ENCODE measurements around the gene CDC42EP5.

CDC42EP5 gene

GRCh38 chr19:54462655-54463530, 10.2 kb downstream of the CDC42EP5 start:
- peak; percentile 31 to 38 for DNase-seq (ENCODE audit: low read depth in 2 of 2)

- DNase-seq (ENCODE audit: low read depth in 2 of 2): no peak
Observed at GRCh38 chr19:54462047-54462654, 10.9 kb downstream of the CDC42EP5 start.

GRCh38 chr19:54461613-54462012, 11.5 kb downstream of the CDC42EP5 start:
- no peak for DNase-seq (ENCODE audit: low read depth in 2 of 2)

DNA sequence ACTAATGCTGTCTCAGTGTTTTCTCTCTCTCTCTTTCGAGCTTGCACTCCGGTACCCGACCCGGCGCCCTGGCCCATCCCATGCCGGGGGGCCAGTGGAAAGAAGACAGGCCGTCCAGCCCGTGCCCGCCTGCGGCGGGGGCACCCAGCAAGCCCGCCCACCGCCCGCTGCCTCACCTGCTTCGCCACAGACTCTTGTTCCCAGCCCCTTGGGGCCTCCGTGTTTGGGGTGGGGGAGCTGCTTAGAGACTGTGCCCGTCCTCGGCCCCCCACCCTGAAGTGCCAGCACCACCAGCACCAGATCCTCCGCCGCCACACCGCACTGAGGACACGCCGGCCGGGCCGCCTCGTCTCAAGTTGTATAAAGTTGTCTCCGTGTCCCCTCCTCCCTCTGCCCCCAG, 11.9 kb downstream of the CDC42EP5 start:
- DNase-seq (ENCODE audit: low read depth in 2 of 2): no peak

DNA sequence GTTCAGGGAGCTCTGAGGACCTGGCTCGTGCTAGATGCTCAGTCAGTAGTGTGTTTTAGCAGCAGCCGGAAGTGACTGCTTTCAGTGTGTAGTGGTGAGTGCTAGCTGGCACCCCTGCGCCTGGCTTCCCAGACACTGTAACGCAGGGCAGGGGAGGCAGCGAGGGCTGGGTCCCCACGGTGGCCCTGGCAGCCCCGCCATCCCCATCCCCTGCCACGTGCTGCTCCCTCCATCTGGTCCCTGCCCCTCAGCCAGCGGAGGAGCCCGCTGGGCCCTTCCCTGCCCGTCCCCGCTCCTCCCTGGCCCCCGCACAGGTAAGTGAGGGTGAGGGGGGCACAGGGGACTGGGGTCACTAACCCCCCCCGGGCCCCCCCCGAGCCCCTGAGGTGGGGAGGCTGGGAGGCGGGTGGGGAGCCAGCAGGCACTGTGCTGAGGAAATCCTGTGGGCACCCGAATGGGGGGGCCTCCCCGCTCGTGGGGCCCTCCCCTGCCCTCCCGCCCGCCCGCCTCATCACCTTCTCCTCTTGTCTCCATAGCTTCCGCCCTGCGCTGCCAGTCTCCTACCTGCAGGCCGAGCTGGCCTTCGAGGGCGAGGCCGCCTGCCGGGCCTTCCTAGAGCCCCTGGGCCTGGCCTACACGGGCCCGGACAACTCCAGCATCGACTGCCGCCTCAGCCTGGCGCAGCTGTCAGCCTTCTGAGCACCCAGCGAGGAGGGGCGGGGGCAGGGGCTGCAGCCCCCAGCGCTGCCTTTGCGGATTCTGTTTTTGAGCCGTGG, 12.7 kb downstream of the CDC42EP5 start:
- no peak for DNase-seq (ENCODE audit: low read depth in 2 of 2)

DNA sequence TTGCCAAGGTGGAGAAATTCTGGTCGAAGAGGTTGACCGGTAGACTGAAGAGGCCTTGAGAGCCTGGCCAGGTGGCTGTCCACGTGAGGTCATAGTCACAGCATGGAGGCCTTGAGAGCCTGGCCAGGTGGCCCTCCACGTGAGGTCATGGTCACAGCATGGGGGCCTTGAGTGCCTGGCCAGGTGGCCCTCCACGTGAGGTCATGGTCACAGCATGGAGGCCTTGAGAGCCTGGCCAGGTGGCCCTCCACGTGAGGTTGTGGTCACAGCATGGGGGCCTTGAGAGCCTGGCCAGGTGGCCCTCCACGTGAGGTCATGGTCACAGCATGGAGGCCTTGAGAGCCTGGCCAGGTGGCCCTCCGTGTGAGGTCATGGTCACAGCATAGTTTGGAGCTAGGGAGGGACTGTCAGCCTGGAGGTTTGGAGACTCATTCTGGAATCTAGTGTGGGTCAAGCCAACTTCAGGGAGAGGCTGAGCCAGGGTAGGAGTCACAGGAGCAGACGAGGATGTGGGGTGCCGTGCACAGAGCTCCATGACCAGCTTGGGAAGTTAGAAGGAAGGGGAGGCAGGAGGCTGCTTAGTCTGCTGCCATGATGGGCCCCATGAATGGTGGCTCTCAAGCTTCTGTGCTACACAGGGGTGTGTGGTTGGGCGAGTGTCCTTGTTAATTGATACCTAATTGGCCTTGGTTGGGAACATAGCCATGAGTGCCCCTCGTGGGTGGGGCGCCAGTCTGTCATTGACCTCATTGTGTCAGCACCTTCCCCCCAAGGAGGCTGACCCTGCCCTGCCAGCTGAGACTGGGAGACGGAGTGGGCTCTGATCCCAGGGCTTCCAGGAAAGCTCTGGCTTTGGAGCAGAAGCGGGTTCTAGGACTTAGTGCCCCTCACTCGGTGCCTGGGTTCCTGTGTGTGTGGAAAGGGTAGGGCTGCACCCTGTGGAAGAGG, 13.5 kb downstream of the CDC42EP5 start:
- no peak for DNase-seq (ENCODE audit: low read depth in 2 of 2)

GRCh38 chr19:54458648-54459281, 14.3 kb downstream of the CDC42EP5 start:
- no peak for DNase-seq (ENCODE audit: low read depth in 2 of 2)

GRCh38 chr19:54457773-54458647, 15.1 kb downstream of the CDC42EP5 start:
- no peak for DNase-seq (ENCODE audit: low read depth in 2 of 2)

DNA sequence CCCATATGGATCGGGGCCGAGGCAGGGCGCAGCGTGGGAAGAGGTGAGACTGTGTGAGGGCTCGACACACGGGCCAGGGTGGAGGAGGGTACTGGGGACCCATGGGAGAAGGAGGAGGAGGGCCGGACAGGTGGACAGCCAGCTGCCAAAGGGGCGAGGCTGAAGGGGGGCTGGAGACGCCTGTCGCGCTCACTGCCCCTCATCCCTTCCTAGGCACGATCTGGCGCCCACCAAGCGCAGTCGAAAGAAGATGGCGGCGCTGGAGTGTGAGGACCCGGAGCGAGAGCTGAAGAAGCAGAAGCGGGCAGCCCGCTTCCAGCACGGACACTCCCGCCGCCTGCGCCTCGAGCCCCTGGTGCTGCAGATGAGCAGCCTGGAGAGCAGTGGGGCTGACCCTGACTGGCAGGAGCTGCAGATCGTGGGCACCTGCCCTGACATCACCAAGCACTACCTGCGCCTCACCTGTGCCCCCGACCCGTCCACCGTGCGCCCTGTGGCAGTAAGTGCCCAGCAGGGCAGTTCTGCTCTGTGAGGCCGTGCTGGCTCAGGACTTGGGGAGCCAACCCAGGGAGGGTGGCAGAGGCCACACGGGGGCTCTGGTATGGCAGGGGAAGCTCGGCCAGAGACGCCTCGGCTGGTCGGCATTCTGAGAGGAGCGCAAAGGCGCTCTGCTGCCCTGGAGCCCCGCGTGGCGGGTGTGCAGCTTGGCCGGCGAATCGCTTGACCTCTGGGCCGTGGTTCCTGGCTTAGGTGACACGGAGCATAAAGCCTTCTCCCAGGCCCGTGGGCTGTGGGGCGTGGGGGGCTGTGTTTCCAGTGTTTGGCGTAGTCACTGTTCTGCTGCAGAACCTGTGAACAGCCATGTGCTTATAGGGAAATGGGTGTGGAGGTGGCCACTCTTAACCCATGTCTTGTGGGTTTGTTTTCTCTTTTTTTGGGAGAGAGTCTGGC, 16.4 kb downstream of the CDC42EP5 start:
- DNase-seq (ENCODE audit: low read depth in 2 of 2): no peak

- DNase-seq (ENCODE audit: low read depth in 2 of 2): no peak
Observed at GRCh38 chr19:54455786-54456422, 17.2 kb downstream of the CDC42EP5 start.

DNA sequence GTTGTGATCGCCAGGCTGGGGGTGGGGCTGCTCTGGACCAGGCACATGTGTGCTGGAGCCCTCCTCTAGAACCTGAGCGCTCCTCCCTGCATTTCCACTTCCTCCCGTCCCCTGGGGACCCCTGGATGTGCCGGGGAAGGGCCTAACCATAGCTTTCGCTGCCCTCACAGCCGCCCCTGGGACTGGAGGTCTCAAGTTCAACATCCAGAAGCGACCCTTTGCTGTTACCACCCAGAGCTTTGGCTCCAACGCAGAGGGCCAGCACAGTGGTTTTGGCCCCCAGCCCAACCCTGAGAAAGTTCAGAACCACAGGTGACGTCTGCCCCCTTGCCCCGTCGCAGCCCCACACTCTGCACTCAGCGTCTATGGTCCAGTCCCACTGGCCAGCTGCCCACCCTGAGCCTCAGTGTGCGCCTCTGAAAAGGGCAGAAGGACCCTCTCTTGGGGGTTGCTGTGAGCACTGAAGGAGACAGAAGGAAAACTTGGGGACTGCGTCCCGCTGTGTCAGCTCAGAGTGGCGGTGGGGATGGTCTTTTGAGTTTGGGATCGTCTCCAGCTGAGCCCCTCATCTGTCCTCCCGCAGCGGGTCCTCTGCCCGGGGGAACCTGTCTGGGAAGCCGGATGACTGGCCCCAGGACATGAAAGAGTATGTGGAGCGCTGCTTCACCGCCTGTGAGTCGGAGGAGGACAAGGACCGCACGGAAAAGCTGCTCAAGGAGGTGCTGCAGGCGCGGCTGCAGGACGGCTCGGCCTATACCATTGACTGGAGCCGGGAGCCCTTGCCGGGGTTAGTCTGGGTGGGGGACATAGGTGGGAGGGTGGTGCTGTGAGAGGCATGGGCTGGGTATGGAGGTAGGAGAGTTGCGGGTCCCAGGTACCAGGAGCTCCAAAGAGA, 18.1 kb downstream of the CDC42EP5 start:
- DNase-seq (ENCODE audit: low read depth in 2 of 2): no peak

- no peak for DNase-seq (ENCODE audit: low read depth in 2 of 2)
Observed at GRCh38 chr19:54453921-54454780, 18.9 kb downstream of the CDC42EP5 start.

DNA sequence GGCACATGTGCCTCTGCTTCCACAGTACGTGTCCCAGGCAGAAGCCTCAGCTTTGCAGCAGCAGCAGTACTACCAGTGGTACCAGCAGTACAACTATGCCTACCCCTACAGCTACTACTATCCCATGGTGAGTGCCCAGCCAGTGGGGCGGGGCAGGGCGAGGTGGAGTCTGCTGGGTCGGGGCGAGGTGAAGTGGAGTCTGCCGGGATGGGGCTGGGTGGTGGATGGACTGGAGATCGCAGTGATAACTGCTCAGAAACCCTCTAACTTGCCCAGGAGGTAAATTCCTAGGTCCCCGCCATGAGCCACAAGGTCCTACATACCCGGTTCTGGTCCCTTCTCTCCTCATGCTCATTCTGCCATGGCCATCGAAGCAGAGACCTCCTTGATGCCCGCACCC, 20.5 kb downstream of the CDC42EP5 start:
- DNase-seq (ENCODE audit: low read depth in 2 of 2): no peak

DNA sequence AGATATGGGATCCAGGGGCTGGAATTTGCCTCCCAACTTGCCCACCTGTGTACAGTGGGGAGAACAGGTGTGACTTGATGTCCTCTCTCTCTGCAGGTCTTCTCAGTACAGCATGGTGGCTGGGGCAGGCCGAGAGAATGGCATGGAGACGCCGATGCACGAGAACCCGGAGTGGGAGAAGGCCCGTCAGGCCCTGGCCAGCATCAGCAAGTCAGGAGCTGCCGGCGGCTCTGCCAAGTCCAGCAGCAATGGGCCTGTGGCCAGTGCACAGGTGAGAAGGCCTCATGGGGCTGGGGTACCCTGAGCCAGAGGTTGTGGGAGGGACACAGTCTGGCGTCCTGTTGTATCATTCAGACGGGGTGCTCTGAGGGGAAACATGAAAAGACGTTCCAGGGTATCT, 21.1 kb downstream of the CDC42EP5 start:
- no peak for DNase-seq (ENCODE audit: low read depth in 2 of 2)

GRCh38 chr19:54451331-54451871, 21.7 kb downstream of the CDC42EP5 start:
- DNase-seq (ENCODE audit: low read depth in 2 of 2): no peak

GRCh38 chr19:54449701-54450069, 23.4 kb downstream of the CDC42EP5 start:
- no peak for DNase-seq (ENCODE audit: low read depth in 2 of 2)

All from stimulated activated CD8-positive, alpha-beta memory T cell treated with anti-CD3 and anti-CD28 coated beads, Interleukin-7, amount 100 ng/mL, for 1 hour (primary cell).